ENCODE data around the gene MGST2. TPM values are rescaled to one million over a fixed set of nuclear protein-coding genes. Genes with fewer than 3 reads are reported as not detected.

MGST2 gene
- total RNA-seq, 2 donors from 2014 or later = 8.2 to 17.6 TPM

- H3K9me3 Mint-ChIP-seq = peaks cover 0 to 2% of the 10 kb centered on the region in 2 donors
- no peak for ATAC-seq (replicated peaks in 1 of 2)
- no peak overlapping the region for H3K4me3 Mint-ChIP-seq
Observed at GRCh38 chr4:139711461-139711860, 45.8 kb downstream of the MGST2 start.

GRCh38 chr4:139712882-139713281 lies 47.3 kb downstream of the MGST2 start:
- ATAC-seq (replicated peaks in 1 of 2) (no peak), DNase-seq (no peak)
- H3K9me3 Mint-ChIP-seq = peaks cover 0 to 1% of the 10 kb centered on the region in 2 donors
- peaks cover 0 to 9% of the 10 kb centered on the region in 2 donors for H3K36me3 Mint-ChIP-seq (ENCODE audit: insufficient read depth in 2 of 2)
- H3K27me3 Mint-ChIP-seq (ENCODE audit: low read depth) = no peaks in the 10 kb centered on the region
- H3K4me3 Mint-ChIP-seq = no peak overlapping the region
- no peaks in the 10 kb centered on the region for H3K4me1 Mint-ChIP-seq (ENCODE audit: low read depth)
- no peak overlapping the region for H3K27ac Mint-ChIP-seq

More at GRCh38 chr4:139711461-139711860, 45.8 kb downstream of the MGST2 start:
- no peak for DNase-seq
- Mint-ChIP-seq H3K27ac (no peak overlapping the region), H3K36me3 (ENCODE audit: insufficient read depth in 2 of 2) (peaks cover 0 to 9% of the 10 kb centered on the region in 2 donors), H3K27me3 (ENCODE audit: low read depth) (no peaks in the 10 kb centered on the region), H3K4me1 (ENCODE audit: low read depth) (no peaks in the 10 kb centered on the region)

- no peak for DNase-seq
- no peak for ATAC-seq (replicated peaks in 1 of 2)
- Mint-ChIP-seq H3K36me3 (ENCODE audit: insufficient read depth in 2 of 2) (no peaks in the 10 kb centered on the region), H3K4me1 (ENCODE audit: low read depth) (no peaks in the 10 kb centered on the region), H3K27me3 (ENCODE audit: low read depth) (no peaks in the 10 kb centered on the region), H3K4me3 (no peak overlapping the region), H3K9me3 (no peaks in the 10 kb centered on the region), H3K27ac (no peak overlapping the region)
Observed at GRCh38 chr4:139715746-139716391, 50.2 kb downstream of the MGST2 start.

- H3K36me3 Mint-ChIP-seq (ENCODE audit: insufficient read depth in 2 of 2) = no peaks in the 10 kb centered on the region
- no peak overlapping the region for H3K27ac Mint-ChIP-seq
- H3K9me3 Mint-ChIP-seq = no peaks in the 10 kb centered on the region
- H3K27me3 Mint-ChIP-seq (ENCODE audit: low read depth) = no peaks in the 10 kb centered on the region
- no peak overlapping the region for H3K4me3 Mint-ChIP-seq
- H3K4me1 Mint-ChIP-seq (ENCODE audit: low read depth) = no peaks in the 10 kb centered on the region
- ATAC-seq (replicated peaks in 1 of 2) (no peak), DNase-seq (no peak)
Observed at GRCh38 chr4:139718358-139718757, 52.7 kb downstream of the MGST2 start.

- ATAC-seq (replicated peaks in 1 of 2) = no peak
- no peak overlapping the region for H3K27ac Mint-ChIP-seq
- no peaks in the 10 kb centered on the region for H3K9me3 Mint-ChIP-seq
- DNase-seq = no peak
- no peaks in the 10 kb centered on the region for H3K4me1 Mint-ChIP-seq (ENCODE audit: low read depth)
- no peak overlapping the region for H3K4me3 Mint-ChIP-seq
- H3K27me3 Mint-ChIP-seq (ENCODE audit: low read depth) = no peaks in the 10 kb centered on the region
- no peaks in the 10 kb centered on the region for H3K36me3 Mint-ChIP-seq (ENCODE audit: insufficient read depth in 2 of 2)
Observed at GRCh38 chr4:139718833-139719232, 53.2 kb downstream of the MGST2 start.

GRCh38 chr4:139719381-139720101 lies 53.9 kb downstream of the MGST2 start:
- Mint-ChIP-seq H3K27me3 (ENCODE audit: low read depth) (no peaks in the 10 kb centered on the region), H3K9me3 (no peaks in the 10 kb centered on the region), H3K4me3 (no peak overlapping the region), H3K36me3 (ENCODE audit: insufficient read depth in 2 of 2) (no peaks in the 10 kb centered on the region), H3K27ac (no peak overlapping the region), H3K4me1 (ENCODE audit: low read depth) (no peaks in the 10 kb centered on the region)
- ATAC-seq (replicated peaks in 1 of 2) (no peak), DNase-seq (no peak)

GRCh38 chr4:139720806-139721205 lies 55.2 kb downstream of the MGST2 start:
- no peak for DNase-seq
- no peak for ATAC-seq (replicated peaks in 1 of 2)
- Mint-ChIP-seq H3K4me3 (no peak overlapping the region), H3K4me1 (ENCODE audit: low read depth) (no peaks in the 10 kb centered on the region), H3K27me3 (ENCODE audit: low read depth) (no peaks in the 10 kb centered on the region), H3K9me3 (no peaks in the 10 kb centered on the region), H3K36me3 (ENCODE audit: insufficient read depth in 2 of 2) (no peaks in the 10 kb centered on the region), H3K27ac (no peak overlapping the region)

- no peaks in the 10 kb centered on the region for H3K36me3 Mint-ChIP-seq (ENCODE audit: insufficient read depth in 2 of 2)
- H3K9me3 Mint-ChIP-seq = no peaks in the 10 kb centered on the region
- ATAC-seq (replicated peaks in 1 of 2) (no peak), DNase-seq (no peak)
- H3K4me3 Mint-ChIP-seq = no peak overlapping the region
- no peaks in the 10 kb centered on the region for H3K27me3 Mint-ChIP-seq (ENCODE audit: low read depth)
- no peak overlapping the region for H3K27ac Mint-ChIP-seq
- no peaks in the 10 kb centered on the region for H3K4me1 Mint-ChIP-seq (ENCODE audit: low read depth)
Observed at GRCh38 chr4:139721789-139722188, 56.2 kb downstream of the MGST2 start.

- Mint-ChIP-seq H3K4me1 (ENCODE audit: low read depth) (no peaks in the 10 kb centered on the region), H3K4me3 (no peak overlapping the region), H3K27me3 (ENCODE audit: low read depth) (no peaks in the 10 kb centered on the region), H3K9me3 (no peaks in the 10 kb centered on the region), H3K27ac (no peak overlapping the region), H3K36me3 (ENCODE audit: insufficient read depth in 2 of 2) (no peaks in the 10 kb centered on the region)
- DNase-seq (no peak), ATAC-seq (replicated peaks in 1 of 2) (no peak)
Observed at GRCh38 chr4:139725236-139725635, 59.6 kb downstream of the MGST2 start.

- no peak overlapping the region for H3K4me3 Mint-ChIP-seq
- H3K36me3 Mint-ChIP-seq (ENCODE audit: insufficient read depth in 2 of 2) = no peaks in the 10 kb centered on the region
- no peaks in the 10 kb centered on the region for H3K27me3 Mint-ChIP-seq (ENCODE audit: low read depth)
- no peak for DNase-seq
- no peak overlapping the region for H3K27ac Mint-ChIP-seq
- no peak for ATAC-seq (replicated peaks in 1 of 2)
- no peaks in the 10 kb centered on the region for H3K4me1 Mint-ChIP-seq (ENCODE audit: low read depth)
- H3K9me3 Mint-ChIP-seq = no peaks in the 10 kb centered on the region
Observed at GRCh38 chr4:139726615-139727014, 61.0 kb downstream of the MGST2 start.

GRCh38 chr4:139728146-139728545 lies 62.5 kb downstream of the MGST2 start:
- no peaks in the 10 kb centered on the region for H3K4me1 Mint-ChIP-seq (ENCODE audit: low read depth)

GRCh38 chr4:139728840-139729239 lies 63.2 kb downstream of the MGST2 start:
- Mint-ChIP-seq H3K27me3 (ENCODE audit: low read depth) (peaks cover 7% of the 10 kb centered on the region), H3K4me3 (no peak overlapping the region)

More at GRCh38 chr4:139728146-139728545, 62.5 kb downstream of the MGST2 start:
- Mint-ChIP-seq H3K4me3 (no peak overlapping the region), H3K36me3 (ENCODE audit: insufficient read depth in 2 of 2) (no peaks in the 10 kb centered on the region), H3K27ac (no peak overlapping the region), H3K9me3 (no peaks in the 10 kb centered on the region), H3K27me3 (ENCODE audit: low read depth) (peaks cover 4% of the 10 kb centered on the region)
- no peak for DNase-seq
- ATAC-seq (replicated peaks in 1 of 2) = no peak

GRCh38 chr4:139732991-139733570 lies 67.5 kb downstream of the MGST2 start:
- no peak overlapping the region for H3K4me3 Mint-ChIP-seq
- H3K27me3 Mint-ChIP-seq (ENCODE audit: low read depth) = peaks cover 39% of the 10 kb centered on the region
- DNase-seq (no peak), ATAC-seq (replicated peaks in 1 of 2) (no peak)
- H3K36me3 Mint-ChIP-seq (ENCODE audit: insufficient read depth in 2 of 2) = no peaks in the 10 kb centered on the region
- no peak overlapping the region for H3K27ac Mint-ChIP-seq
- no peaks in the 10 kb centered on the region for H3K9me3 Mint-ChIP-seq
- H3K4me1 Mint-ChIP-seq (ENCODE audit: low read depth) = peaks cover 24% of the 10 kb centered on the region

More at GRCh38 chr4:139728840-139729239, 63.2 kb downstream of the MGST2 start:
- H3K4me1 Mint-ChIP-seq (ENCODE audit: low read depth) = no peaks in the 10 kb centered on the region
- no peak for DNase-seq
- ATAC-seq (replicated peaks in 1 of 2) = no peak
- H3K27ac Mint-ChIP-seq = no peak overlapping the region
- no peaks in the 10 kb centered on the region for H3K9me3 Mint-ChIP-seq
- no peaks in the 10 kb centered on the region for H3K36me3 Mint-ChIP-seq (ENCODE audit: insufficient read depth in 2 of 2)
